Activated T-helper 1 cell treated with Interleukin-2 at 50 U/mL for 16 hours (primary cell): ENCODE results near the gene NFASC.

ENCODE experiments used
- DNase-seq: peaks from one replicate; pipeline ENCODE4 v3.0.0-alpha.2; 2020; ENCODE audit warnings: low read depth

NFASC gene

GRCh38 chr1:204928671-204929486 is 58.2 kb downstream of the NFASC start:
- DNase-seq: no peak

GRCh38 chr1:204929487-204930154 is 59.0 kb downstream of the NFASC start:
- no peak for DNase-seq

GRCh38 chr1:204930155-204930523 is 59.5 kb downstream of the NFASC start:
- DNase-seq: no peak

GRCh38 chr1:204931313-204931712 is 60.7 kb downstream of the NFASC start:
- no peak for DNase-seq

GRCh38 chr1:204931768-204932572 is 61.3 kb downstream of the NFASC start:
- no peak for DNase-seq

- no peak for DNase-seq
Measured at GRCh38 chr1:204932573-204932909, 61.9 kb downstream of the NFASC start.

- DNase-seq: no peak
Measured at GRCh38 chr1:204935155-204935554, 64.5 kb downstream of the NFASC start.

- no peak for DNase-seq
Measured at GRCh38 chr1:204936765-204937164, 66.1 kb downstream of the NFASC start.

GRCh38 chr1:204937901-204938300 is 67.2 kb downstream of the NFASC start:
- no peak for DNase-seq

- no peak for DNase-seq
Measured at GRCh38 chr1:204940591-204940990, 69.9 kb downstream of the NFASC start.

- no peak for DNase-seq
Measured at GRCh38 chr1:204941421-204942338, 71.0 kb downstream of the NFASC start.

- no peak for DNase-seq
Measured at GRCh38 chr1:204943495-204943894, 72.8 kb downstream of the NFASC start.

GRCh38 chr1:204944662-204945061 is 74.0 kb downstream of the NFASC start:
- no peak for DNase-seq

- no peak for DNase-seq
Measured at GRCh38 chr1:204945565-204945977, 74.9 kb downstream of the NFASC start.

GRCh38 chr1:204946640-204947039 is 76.0 kb downstream of the NFASC start:
- no peak for DNase-seq

GRCh38 chr1:204947338-204947737 is 76.7 kb downstream of the NFASC start:
- no peak for DNase-seq

GRCh38 chr1:204947747-204948146 is 77.1 kb downstream of the NFASC start:
- no peak for DNase-seq

GRCh38 chr1:204950353-204951001 is 79.8 kb downstream of the NFASC start:
- DNase-seq: no peak

GRCh38 chr1:204958317-204959307 is 88.0 kb downstream of the NFASC start:
- no peak for DNase-seq

- DNase-seq: no peak
Measured at GRCh38 chr1:204959374-204959773, 88.7 kb downstream of the NFASC start.
